ENCODE results near the gene SMURF2. TPM values are rescaled to one million over a fixed set of nuclear protein-coding genes. Genes with fewer than 3 reads are reported as not detected.

Gene SMURF2
- total and polyA plus RNA-seq, 11 donors, result 3.6 to 17.5 (median 12.2) TPM

DNA sequence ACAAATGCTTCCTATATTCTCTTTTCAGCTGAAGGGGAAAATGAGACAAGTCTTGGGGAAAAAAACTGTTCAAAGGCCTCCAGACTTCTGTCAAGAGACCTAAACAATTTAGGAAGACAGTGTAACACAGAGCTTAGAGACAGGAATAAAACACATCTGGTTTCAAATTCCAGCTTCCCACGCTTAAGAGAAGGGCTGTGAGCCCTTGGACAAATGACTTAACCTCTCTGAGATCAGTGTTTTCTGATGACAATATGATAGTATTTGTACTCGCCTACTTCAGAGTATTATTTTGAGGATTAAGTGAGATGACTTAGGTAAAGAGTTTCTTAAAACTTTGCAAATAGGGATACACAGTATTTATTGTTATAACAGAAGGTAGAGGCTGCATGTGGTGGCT is 29.5 kb downstream of the SMURF2 start:
- Histone ChIP-seq H3K4me3 (no peak overlapping the region), H3K4me1 (peaks cover 0 to 47% (median 9%) of the 10 kb centered on the region in 12 donors), H3K9me3 (no peaks in the 10 kb centered on the region), H3K27me3 (no peaks in the 10 kb centered on the region), H3K27ac (no peak overlapping the region), H3K36me3 (no peaks in the 10 kb centered on the region)
- 72 to 82% (median 76%) methylated on average over 2 of the region's 2 CpGs for WGBS, 4 donors
- no peak for TF ChIP-seq POLR2A (IDR thresholded peaks at IDR 0.05)
- TF ChIP-seq, protein P1, sequence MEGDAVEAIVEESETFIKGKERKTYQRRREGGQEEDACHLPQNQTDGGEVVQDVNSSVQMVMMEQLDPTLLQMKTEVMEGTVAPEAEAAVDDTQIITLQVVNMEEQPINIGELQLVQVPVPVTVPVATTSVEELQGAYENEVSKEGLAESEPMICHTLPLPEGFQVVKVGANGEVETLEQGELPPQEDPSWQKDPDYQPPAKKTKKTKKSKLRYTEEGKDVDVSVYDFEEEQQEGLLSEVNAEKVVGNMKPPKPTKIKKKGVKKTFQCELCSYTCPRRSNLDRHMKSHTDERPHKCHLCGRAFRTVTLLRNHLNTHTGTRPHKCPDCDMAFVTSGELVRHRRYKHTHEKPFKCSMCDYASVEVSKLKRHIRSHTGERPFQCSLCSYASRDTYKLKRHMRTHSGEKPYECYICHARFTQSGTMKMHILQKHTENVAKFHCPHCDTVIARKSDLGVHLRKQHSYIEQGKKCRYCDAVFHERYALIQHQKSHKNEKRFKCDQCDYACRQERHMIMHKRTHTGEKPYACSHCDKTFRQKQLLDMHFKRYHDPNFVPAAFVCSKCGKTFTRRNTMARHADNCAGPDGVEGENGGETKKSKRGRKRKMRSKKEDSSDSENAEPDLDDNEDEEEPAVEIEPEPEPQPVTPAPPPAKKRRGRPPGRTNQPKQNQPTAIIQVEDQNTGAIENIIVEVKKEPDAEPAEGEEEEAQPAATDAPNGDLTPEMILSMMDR (IDR thresholded peaks at IDR 0.05), result no peak
- intact Hi-C loops (cut with DNase I), result loop anchor here in 1 of 10 donors (10.0 kb wide), 1 partner anchor 208 kb away; no protein-coding TSS in a partner anchor
- ATAC-seq (peak in 1 of 4 donors; percentile 39), DNase-seq (no peak)

DNA sequence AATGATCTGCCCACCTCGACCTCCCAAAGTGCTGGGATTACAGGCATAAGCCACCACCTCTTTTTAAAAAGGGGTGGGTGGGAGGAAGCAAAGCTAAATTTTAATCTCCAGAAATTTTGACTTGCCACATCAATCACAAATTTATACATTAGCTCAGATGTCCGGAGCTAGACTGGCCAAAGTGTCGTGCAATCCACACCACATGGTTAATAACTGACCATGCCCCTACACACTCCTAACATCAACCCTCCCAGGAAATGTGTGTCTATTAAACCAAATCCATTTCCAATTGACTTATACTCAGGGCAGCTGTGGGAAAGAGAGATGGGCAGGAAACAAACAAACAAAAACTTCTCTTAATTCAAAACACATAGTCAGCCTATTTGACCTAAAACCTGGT is 29.9 kb downstream of the SMURF2 start:
- Histone ChIP-seq H3K27ac (no peak overlapping the region), H3K4me1 (peaks cover 0 to 47% (median 12%) of the 10 kb centered on the region in 12 donors), H3K4me3 (no peak overlapping the region), H3K36me3 (no peaks in the 10 kb centered on the region), H3K27me3 (no peaks in the 10 kb centered on the region), H3K9me3 (no peaks in the 10 kb centered on the region)
- ATAC-seq, result no peak
- no peak for TF ChIP-seq POLR2A (IDR thresholded peaks at IDR 0.05)
- TF ChIP-seq, protein P1 (IDR thresholded peaks at IDR 0.05), result no peak
- WGBS, 4 donors, result 74 to 83% (median 81%) methylated on average over 3 of the region's 3 CpGs
- intact Hi-C loops (cut with DNase I), result loop anchor here in 1 of 10 donors (10.0 kb wide), 1 partner anchor 207 kb away; no protein-coding TSS in a partner anchor
- no peak for DNase-seq

DNA sequence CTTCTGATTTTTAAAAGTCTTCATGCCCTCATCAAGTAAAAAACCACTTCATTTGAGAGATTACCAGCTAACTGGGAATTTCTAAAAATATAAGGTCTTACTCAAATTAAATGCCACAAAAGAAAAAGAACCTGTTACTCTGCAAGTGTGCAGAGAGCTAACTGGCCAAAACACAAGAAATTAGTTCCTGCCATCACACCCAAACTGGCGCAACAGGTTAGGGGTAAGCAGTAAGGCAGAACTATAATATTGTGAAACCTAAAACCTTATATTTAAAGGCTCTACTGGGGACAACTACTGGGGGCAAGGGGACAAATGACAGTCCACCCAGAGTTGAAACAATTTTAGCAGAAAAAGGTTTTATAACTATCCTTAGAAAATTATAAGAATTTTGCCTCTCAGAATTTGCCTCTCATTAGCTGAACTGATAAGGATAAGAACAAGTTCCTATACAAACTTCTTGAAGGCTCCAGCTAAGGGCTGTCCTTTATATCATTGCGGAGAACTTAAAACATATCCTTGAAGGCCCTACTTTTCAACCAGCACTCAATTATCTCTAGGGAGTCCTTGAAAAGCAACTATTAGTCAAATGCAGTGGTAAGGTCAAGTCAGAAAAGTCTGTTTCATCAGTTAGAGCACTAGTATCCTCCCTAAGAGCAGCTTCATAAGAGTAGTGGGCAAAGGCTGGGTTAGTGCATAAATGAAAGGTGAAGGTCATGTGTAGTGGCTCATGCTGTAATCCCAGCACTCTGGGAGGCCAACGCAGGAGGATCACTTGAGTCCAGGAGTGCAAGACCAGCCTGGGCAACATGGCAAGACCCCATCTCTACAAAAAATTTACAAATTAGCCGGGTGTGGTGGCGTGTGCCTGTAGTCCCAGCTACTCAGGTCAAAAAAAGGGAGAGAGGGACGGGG is 31.5 kb downstream of the SMURF2 start:
- Histone ChIP-seq H3K4me1 (peaks cover 0 to 38% (median 13%) of the 10 kb centered on the region in 12 donors), H3K27me3 (no peaks in the 10 kb centered on the region), H3K4me3 (no peak overlapping the region), H3K36me3 (no peaks in the 10 kb centered on the region), H3K9me3 (no peaks in the 10 kb centered on the region), H3K27ac (no peak overlapping the region)
- ATAC-seq, result no peak
- no peak for DNase-seq
- no peak for TF ChIP-seq POLR2A (IDR thresholded peaks at IDR 0.05)
- TF ChIP-seq, protein P1 (IDR thresholded peaks at IDR 0.05), result no peak
- WGBS, 4 donors, result 93 to 95% (median 95%) methylated on average over 6 of the region's 6 CpGs
- intact Hi-C loops (cut with DNase I), result loop anchor here in 1 of 10 donors (10.0 kb wide), 1 partner anchor 206 kb away; no protein-coding TSS in a partner anchor

DNA sequence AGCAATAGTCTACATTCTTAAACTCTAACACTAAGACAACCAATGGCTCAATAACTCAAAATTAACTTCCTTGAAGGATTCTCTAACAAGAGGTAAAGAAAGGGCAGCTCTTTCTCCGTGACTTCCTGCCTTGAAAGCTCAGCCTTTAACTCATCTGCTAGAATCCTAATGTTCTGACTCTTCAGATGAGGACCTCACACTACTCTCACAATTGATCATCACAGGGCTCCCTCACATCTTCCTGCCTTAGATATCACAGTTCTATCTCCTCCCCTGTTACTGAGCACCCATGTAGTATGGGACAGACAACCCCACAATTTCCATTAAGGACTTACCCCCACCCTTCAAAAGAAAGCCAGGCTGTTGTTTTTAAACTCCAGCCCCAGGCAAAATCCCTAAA is 33.5 kb downstream of the SMURF2 start:
- intact Hi-C loops (cut with DNase I), result no loop called here
- DNase-seq (no peak), ATAC-seq (no peak)
- Histone ChIP-seq H3K9me3 (no peaks in the 10 kb centered on the region), H3K27me3 (no peaks in the 10 kb centered on the region), H3K36me3 (peaks cover 0 to 3% (median 0%) of the 10 kb centered on the region in 9 donors), H3K4me3 (no peak overlapping the region), H3K4me1 (peaks cover 0 to 49% (median 15%) of the 10 kb centered on the region in 12 donors), H3K27ac (no peak overlapping the region)
- TF ChIP-seq, protein P1 (IDR thresholded peaks at IDR 0.05), result no peak
- no peak for TF ChIP-seq POLR2A (IDR thresholded peaks at IDR 0.05)
- WGBS, 4 donors, result 85 to 100% (median 96%) methylated on average over 1 of the region's 1 CpG

Data from heart left ventricle (tissue), 16 donors.